ENCODE results near the gene ITGAL.

DNA sequence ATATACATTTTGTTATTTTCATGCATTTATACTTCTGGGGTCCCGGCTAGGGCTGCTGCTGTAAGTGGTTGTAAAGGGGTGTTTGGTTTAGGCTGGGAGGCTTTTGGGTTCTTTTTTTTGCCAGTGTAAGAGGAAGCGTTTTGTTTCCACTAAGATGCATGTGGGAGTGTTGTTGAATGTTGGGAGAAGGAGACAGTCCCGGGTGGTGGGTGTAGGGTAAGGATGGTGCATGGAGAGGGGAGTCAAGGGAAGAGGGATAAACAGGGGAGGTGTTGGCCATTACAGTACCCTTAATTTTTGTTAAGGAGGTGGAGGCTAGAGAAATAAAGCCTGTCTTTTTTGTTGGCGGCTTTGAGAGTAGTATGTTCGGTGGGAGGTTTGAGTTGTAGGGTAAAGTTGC is 70.5 kb downstream of the ITGAL start:
- no peak for TF ChIP-seq CTCF (IDR thresholded peaks at IDR 0.05; ENCODE audit: borderline replicate concordance, extremely low read depth, low read length, poor library complexity, severe bottlenecking)
- TF ChIP-seq EZH2 (IDR thresholded peaks at IDR 0.05; ENCODE audit: borderline replicate concordance, low read depth, low read length, severe bottlenecking), result no peak
